Measurements from ENCODE around the gene DGKI.

Gene DGKI

GRCh38 chr7:137664846-137665245, 181.9 kb downstream of the DGKI start:
- no peak for DNase-seq (ENCODE audit: extremely low spot score)
- ChIA-PET CTCF (no interaction called here), POLR2A (no interaction called here)
- no peak for TF ChIP-seq ELF4 (IDR thresholded peaks at IDR 0.05)
- no peak for TF ChIP-seq NFRKB (IDR thresholded peaks at IDR 0.05)
- TF ChIP-seq, protein P1, sequence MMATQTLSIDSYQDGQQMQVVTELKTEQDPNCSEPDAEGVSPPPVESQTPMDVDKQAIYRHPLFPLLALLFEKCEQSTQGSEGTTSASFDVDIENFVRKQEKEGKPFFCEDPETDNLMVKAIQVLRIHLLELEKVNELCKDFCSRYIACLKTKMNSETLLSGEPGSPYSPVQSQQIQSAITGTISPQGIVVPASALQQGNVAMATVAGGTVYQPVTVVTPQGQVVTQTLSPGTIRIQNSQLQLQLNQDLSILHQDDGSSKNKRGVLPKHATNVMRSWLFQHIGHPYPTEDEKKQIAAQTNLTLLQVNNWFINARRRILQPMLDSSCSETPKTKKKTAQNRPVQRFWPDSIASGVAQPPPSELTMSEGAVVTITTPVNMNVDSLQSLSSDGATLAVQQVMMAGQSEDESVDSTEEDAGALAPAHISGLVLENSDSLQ (IDR thresholded peaks at IDR 0.05) = no peak
- TF ChIP-seq SP1 (IDR thresholded peaks at IDR 0.05) = no peak
- no peak for TF ChIP-seq LEF1 (IDR thresholded peaks at IDR 0.05; ENCODE audit: borderline replicate concordance)
- TF ChIP-seq SUZ12 (IDR thresholded peaks at IDR 0.05) = no peak
- no peak for TF ChIP-seq CTBP1 (IDR thresholded peaks at IDR 0.05; ENCODE audit: borderline replicate concordance)

- ChIA-PET CTCF (no interaction called here), POLR2A (no interaction called here)
- no peak for TF ChIP-seq TARDBP (IDR thresholded peaks at IDR 0.05)
- no peak for TF ChIP-seq FOXK2 (IDR thresholded peaks at IDR 0.05)
- TF ChIP-seq FOXA1 (IDR thresholded peaks at IDR 0.05) = no peak
- TF ChIP-seq ARNT (IDR thresholded peaks at IDR 0.05) = no peak
- TF ChIP-seq LEF1 (IDR thresholded peaks at IDR 0.05; ENCODE audit: borderline replicate concordance) = no peak
- TF ChIP-seq BHLHE40 (IDR thresholded peaks at IDR 0.05; ENCODE audit: borderline replicate concordance) = no peak
- TF ChIP-seq ZNF384 (IDR thresholded peaks at IDR 0.05) = no peak
- TF ChIP-seq NFRKB (IDR thresholded peaks at IDR 0.05) = no peak
- TF ChIP-seq SP1 (IDR thresholded peaks at IDR 0.05) = no peak
- TF ChIP-seq SUZ12 (IDR thresholded peaks at IDR 0.05) = no peak
- no peak for TF ChIP-seq ELF4 (IDR thresholded peaks at IDR 0.05)
- TF ChIP-seq, protein P1 (IDR thresholded peaks at IDR 0.05) = no peak
- no peak for TF ChIP-seq CTBP1 (IDR thresholded peaks at IDR 0.05; ENCODE audit: borderline replicate concordance)
- TF ChIP-seq L3MBTL2 (conservative IDR thresholded peaks at IDR 0.05) = no peak
- no peak for TF ChIP-seq FOXM1 (IDR thresholded peaks at IDR 0.05; ENCODE audit: borderline replicate concordance)
- no peak for TF ChIP-seq HDGF (IDR thresholded peaks at IDR 0.05; ENCODE audit: borderline replicate concordance)
- DNase-seq (ENCODE audit: extremely low spot score) = no peak
Measured at GRCh38 chr7:137661634-137662033, 185.1 kb downstream of the DGKI start.

GRCh38 chr7:137658190-137658900, 188.4 kb downstream of the DGKI start:
- TF ChIP-seq LEF1 (IDR thresholded peaks at IDR 0.05; ENCODE audit: borderline replicate concordance) = no peak
- no peak for TF ChIP-seq SUZ12 (IDR thresholded peaks at IDR 0.05)
- no peak for TF ChIP-seq SP1 (IDR thresholded peaks at IDR 0.05)
- TF ChIP-seq HDGF (IDR thresholded peaks at IDR 0.05; ENCODE audit: borderline replicate concordance) = no peak
- TF ChIP-seq ZNF384 (IDR thresholded peaks at IDR 0.05) = no peak
- TF ChIP-seq L3MBTL2 (conservative IDR thresholded peaks at IDR 0.05) = no peak
- POLR2A ChIA-PET = no interaction called here
- DNase-seq (ENCODE audit: extremely low spot score) = no peak
- CTCF ChIA-PET = no interaction called here

- no peak for DNase-seq (ENCODE audit: extremely low spot score)
- ChIA-PET POLR2A (no interaction called here), CTCF (no interaction called here)
- TF ChIP-seq FOXK2 (IDR thresholded peaks at IDR 0.05) (no peak), L3MBTL2 (conservative IDR thresholded peaks at IDR 0.05) (no peak), FOXM1 (IDR thresholded peaks at IDR 0.05; ENCODE audit: borderline replicate concordance) (no peak), SUZ12 (IDR thresholded peaks at IDR 0.05) (no peak), TARDBP (IDR thresholded peaks at IDR 0.05) (no peak), FOXA1 (IDR thresholded peaks at IDR 0.05) (no peak), LEF1 (IDR thresholded peaks at IDR 0.05; ENCODE audit: borderline replicate concordance) (no peak)
Measured at GRCh38 chr7:137657476-137658189, 189.1 kb downstream of the DGKI start.

DNA sequence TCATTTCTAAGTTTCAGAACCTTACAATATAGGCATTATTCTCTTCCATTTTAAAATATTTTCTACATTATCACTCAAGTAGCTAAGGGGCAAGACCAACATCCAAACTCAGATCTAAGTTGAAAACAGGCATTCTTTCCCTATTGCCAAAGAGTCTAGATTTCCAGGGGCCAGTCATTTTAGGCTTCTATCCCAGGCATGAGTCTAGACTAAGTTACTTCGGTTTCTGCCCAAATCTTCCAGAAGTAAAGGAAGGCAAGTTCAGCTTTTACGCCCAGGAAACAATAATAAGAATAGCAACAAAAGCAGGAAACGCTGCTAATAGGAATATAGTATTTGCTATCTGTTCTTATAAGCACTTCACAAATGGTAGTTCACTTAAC, 189.9 kb downstream of the DGKI start:
- no peak for DNase-seq (ENCODE audit: extremely low spot score)
- TF ChIP-seq L3MBTL2 (conservative IDR thresholded peaks at IDR 0.05) (no peak), ARNT (IDR thresholded peaks at IDR 0.05) (no peak), SP1 (IDR thresholded peaks at IDR 0.05) (no peak), ZNF384 (IDR thresholded peaks at IDR 0.05) (no peak), HDGF (IDR thresholded peaks at IDR 0.05; ENCODE audit: borderline replicate concordance) (no peak), FOXM1 (IDR thresholded peaks at IDR 0.05; ENCODE audit: borderline replicate concordance) (no peak), TARDBP (IDR thresholded peaks at IDR 0.05) (no peak), ELF4 (IDR thresholded peaks at IDR 0.05) (no peak), FOXK2 (IDR thresholded peaks at IDR 0.05) (no peak), LEF1 (IDR thresholded peaks at IDR 0.05; ENCODE audit: borderline replicate concordance) (no peak)
- CTCF ChIA-PET = interaction anchor here (0.6 to 2.0 kb wide), 9 partner anchors 9 to 1266 kb away, joined by 3 to 7 read pairs (median 4); no protein-coding TSS in a partner anchor
- POLR2A ChIA-PET = no interaction called here

- peak; percentile 78 for DNase-seq (ENCODE audit: extremely low spot score)
- POLR2A ChIA-PET = no interaction called here
- CTCF ChIA-PET = interaction anchor here (0.6 to 2.0 kb wide), 15 partner anchors 9 to 1266 kb away, joined by 3 to 7 read pairs (median 3); no protein-coding TSS in a partner anchor
- TF ChIP-seq ARNT (IDR thresholded peaks at IDR 0.05) (no peak), LEF1 (IDR thresholded peaks at IDR 0.05; ENCODE audit: borderline replicate concordance) (no peak), ELF4 (IDR thresholded peaks at IDR 0.05) (no peak), ZNF384 (IDR thresholded peaks at IDR 0.05) (no peak), BHLHE40 (IDR thresholded peaks at IDR 0.05; ENCODE audit: borderline replicate concordance) (no peak), L3MBTL2 (conservative IDR thresholded peaks at IDR 0.05) (no peak)
Measured at GRCh38 chr7:137656227-137656849, 190.4 kb downstream of the DGKI start.
